KMS-11 (cell line): Measurements from ENCODE around the gene CXCR1.

Experiments
- H2AFZ ChIP-seq: fragments of 200-600 bp; sonication (generic); 2 replicates; pipeline ENCODE4 v1.6.1; 2016; ENCODE audit warnings: antibody characterized with exemption, mixed run types, low read depth
- H3K27ac ChIP-seq: fragments of 200-600 bp; sonication (generic); 2 replicates; pipeline ENCODE4 v1.6.1; 2016; ENCODE audit warnings: mild to moderate bottlenecking, mixed run types
- H3K27me3 ChIP-seq: fragments of 200-600 bp; sonication (generic); 2 replicates; pipeline ENCODE4 v1.6.1; 2017; ENCODE audit warnings: mild to moderate bottlenecking, low read depth, mixed run types, moderate library complexity; ENCODE audit not compliant: insufficient read depth
- H3K36me3 ChIP-seq: fragments of 200-600 bp; sonication (generic); 2 replicates; pipeline ENCODE4 v1.6.1; 2017; ENCODE audit warnings: mild to moderate bottlenecking, mixed run types; ENCODE audit not compliant: insufficient read depth
- H3K4me1 ChIP-seq: fragments of 200-600 bp; sonication (generic); 2 replicates; pipeline ENCODE4 v1.6.1; 2016; ENCODE audit warnings: mild to moderate bottlenecking, low read depth, mixed run types; ENCODE audit not compliant: poor library complexity, severe bottlenecking
- H3K4me2 ChIP-seq: fragments of 200-600 bp; sonication (generic); 2 replicates; pipeline ENCODE4 v1.7.0; 2016; ENCODE audit warnings: mild to moderate bottlenecking, mixed run types
- H3K4me3 ChIP-seq: fragments of 200-600 bp; sonication (generic); IDR thresholded peaks from 2 replicates; pipeline ENCODE4 v1.6.1; 2017; ENCODE audit warnings: low read depth, low read length, mixed read lengths; ENCODE audit not compliant: insufficient read depth
- H3K79me2 ChIP-seq: fragments of 200-600 bp; sonication (generic); 2 replicates; pipeline ENCODE4 v1.6.1; 2016; ENCODE audit warnings: low read depth, mixed run types; ENCODE audit not compliant: insufficient read depth
- H3K9ac ChIP-seq: fragments of 200-600 bp; sonication (generic); 2 replicates; pipeline ENCODE4 v1.6.1; 2016; ENCODE audit warnings: mild to moderate bottlenecking, mixed run types
- H4K20me1 ChIP-seq: fragments of 200-600 bp; sonication (generic); 2 replicates; pipeline ENCODE4 v1.6.1; 2016; ENCODE audit warnings: mild to moderate bottlenecking, mixed run types; ENCODE audit not compliant: insufficient read depth
- TF ChIP-seq, protein P1 (sequence below): fragments of 200-600 bp; sonication (generic); conservative IDR thresholded peaks from 2 replicates; pipeline ENCODE4 v1.6.1; 2017; ENCODE audit warnings: low read depth, mild to moderate bottlenecking, antibody characterized with exemption, low read length, moderate library complexity, mixed read lengths

CXCR1 gene

DNA sequence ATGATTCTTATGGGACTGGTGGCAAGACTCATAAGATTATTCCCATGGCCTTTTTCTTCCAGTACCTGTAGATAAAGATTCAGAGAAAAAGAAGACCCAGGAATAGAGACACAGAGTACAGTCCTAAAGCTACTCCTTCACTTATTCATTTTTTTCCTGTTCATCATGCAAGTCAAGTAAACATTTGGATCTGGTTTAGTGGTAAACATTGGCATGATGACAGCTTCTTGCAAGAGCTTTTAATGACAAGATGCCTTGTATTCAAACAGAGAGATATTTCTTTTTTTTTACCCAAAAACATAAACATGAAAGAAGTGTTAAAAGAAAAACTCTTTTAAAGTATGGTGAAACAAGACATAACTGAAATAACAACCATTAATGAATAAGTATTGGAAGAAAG lies 20.7 kb downstream of the CXCR1 start:
- Histone ChIP-seq H3K27ac (no peak overlapping the region), H3K4me3 (no peak overlapping the region), H4K20me1 (no peaks in the 10 kb centered on the region), H2AFZ (no peak overlapping the region), H3K27me3 (no peaks in the 10 kb centered on the region), H3K4me1 (no peaks in the 10 kb centered on the region), H3K36me3 (no peaks in the 10 kb centered on the region), H3K79me2 (no peaks in the 10 kb centered on the region), H3K4me2 (no peak overlapping the region), H3K9ac (no peak overlapping the region)
- TF ChIP-seq, protein P1, sequence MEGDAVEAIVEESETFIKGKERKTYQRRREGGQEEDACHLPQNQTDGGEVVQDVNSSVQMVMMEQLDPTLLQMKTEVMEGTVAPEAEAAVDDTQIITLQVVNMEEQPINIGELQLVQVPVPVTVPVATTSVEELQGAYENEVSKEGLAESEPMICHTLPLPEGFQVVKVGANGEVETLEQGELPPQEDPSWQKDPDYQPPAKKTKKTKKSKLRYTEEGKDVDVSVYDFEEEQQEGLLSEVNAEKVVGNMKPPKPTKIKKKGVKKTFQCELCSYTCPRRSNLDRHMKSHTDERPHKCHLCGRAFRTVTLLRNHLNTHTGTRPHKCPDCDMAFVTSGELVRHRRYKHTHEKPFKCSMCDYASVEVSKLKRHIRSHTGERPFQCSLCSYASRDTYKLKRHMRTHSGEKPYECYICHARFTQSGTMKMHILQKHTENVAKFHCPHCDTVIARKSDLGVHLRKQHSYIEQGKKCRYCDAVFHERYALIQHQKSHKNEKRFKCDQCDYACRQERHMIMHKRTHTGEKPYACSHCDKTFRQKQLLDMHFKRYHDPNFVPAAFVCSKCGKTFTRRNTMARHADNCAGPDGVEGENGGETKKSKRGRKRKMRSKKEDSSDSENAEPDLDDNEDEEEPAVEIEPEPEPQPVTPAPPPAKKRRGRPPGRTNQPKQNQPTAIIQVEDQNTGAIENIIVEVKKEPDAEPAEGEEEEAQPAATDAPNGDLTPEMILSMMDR, result no peak

DNA sequence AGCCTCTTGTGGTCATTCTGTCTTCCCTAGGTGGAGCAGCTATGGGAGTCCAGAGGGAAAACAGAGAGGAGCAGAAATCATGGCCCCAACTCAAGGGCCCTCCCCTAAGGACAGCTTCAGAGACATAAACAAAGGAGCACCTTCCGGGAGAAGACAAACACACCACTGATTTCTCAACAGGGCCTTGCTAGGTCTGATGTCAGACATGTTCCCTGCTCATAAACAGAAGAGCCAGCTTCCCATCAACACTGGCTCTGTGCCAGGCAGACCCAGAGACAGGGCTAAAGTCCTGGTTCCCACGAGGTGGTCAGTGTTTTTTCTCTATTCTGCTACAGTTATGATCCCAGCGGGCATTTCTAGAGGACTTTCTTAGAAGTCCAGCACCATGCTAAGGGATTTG lies 21.6 kb downstream of the CXCR1 start:
- Histone ChIP-seq H3K4me3 (no peak overlapping the region), H3K36me3 (no peaks in the 10 kb centered on the region), H4K20me1 (no peaks in the 10 kb centered on the region), H3K27ac (no peak overlapping the region), H3K27me3 (no peaks in the 10 kb centered on the region), H3K9ac (no peak overlapping the region), H3K79me2 (no peaks in the 10 kb centered on the region), H2AFZ (no peak overlapping the region), H3K4me2 (no peak overlapping the region), H3K4me1 (no peaks in the 10 kb centered on the region)
- TF ChIP-seq, protein P1, result no peak

DNA sequence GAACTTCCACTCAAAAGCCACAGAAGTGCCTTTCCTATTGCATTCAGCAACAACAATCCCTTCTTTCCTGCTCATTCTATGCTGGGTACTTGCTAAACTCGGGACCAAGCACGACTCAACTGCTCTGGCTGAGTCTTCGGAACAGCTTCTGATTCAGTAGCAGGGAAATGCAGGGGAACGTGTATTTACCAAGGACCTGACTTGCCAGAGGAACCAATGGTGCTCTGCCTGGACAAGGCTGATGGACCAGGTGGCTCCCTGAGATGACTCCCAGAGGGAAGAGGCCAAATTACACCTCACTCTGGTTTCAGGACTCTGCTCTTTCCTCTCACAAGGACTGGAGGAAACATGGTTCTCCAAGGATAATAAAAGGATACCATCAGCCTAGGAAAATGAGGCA lies 28.7 kb downstream of the CXCR1 start:
- no peaks in the 10 kb centered on the region for H3K79me2 ChIP-seq
- no peak overlapping the region for H3K4me3 ChIP-seq
- H3K36me3 ChIP-seq, result no peaks in the 10 kb centered on the region
- H3K9ac ChIP-seq, result no peak overlapping the region
- TF ChIP-seq, protein P1, result no peak
- no peak overlapping the region for H3K4me2 ChIP-seq
- H3K4me1 ChIP-seq, result no peaks in the 10 kb centered on the region
- no peak overlapping the region for H3K27ac ChIP-seq
- no peaks in the 10 kb centered on the region for H3K27me3 ChIP-seq
- no peak overlapping the region for H2AFZ ChIP-seq
- no peaks in the 10 kb centered on the region for H4K20me1 ChIP-seq

DNA sequence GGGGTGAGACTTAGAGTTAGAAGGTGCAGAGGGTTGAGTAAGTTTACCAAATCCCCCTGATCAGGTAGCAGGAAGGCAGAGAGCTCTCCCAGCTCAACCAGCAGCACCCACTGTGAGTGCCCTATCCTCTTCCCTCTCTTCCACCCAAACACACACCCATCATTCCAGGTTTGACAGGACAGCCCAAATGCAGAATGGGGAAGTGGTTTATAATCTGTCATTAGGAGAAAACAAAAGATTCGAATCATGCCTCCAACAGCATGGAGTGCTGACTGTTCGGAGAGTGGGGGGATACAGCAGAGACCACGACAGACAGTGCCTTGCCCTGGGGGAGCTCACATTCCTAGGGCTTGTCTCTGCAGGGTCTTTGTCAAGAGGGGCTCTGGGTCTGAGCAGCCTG lies 29.2 kb downstream of the CXCR1 start:
- TF ChIP-seq, protein P1, result no peak
- H3K79me2 ChIP-seq, result no peaks in the 10 kb centered on the region
- H3K27me3 ChIP-seq, result no peaks in the 10 kb centered on the region
- no peak overlapping the region for H3K9ac ChIP-seq
- no peak overlapping the region for H2AFZ ChIP-seq
- no peak overlapping the region for H3K27ac ChIP-seq
- H4K20me1 ChIP-seq, result no peaks in the 10 kb centered on the region
- no peak overlapping the region for H3K4me3 ChIP-seq
- no peaks in the 10 kb centered on the region for H3K4me1 ChIP-seq
- H3K36me3 ChIP-seq, result no peaks in the 10 kb centered on the region
- no peak overlapping the region for H3K4me2 ChIP-seq

DNA sequence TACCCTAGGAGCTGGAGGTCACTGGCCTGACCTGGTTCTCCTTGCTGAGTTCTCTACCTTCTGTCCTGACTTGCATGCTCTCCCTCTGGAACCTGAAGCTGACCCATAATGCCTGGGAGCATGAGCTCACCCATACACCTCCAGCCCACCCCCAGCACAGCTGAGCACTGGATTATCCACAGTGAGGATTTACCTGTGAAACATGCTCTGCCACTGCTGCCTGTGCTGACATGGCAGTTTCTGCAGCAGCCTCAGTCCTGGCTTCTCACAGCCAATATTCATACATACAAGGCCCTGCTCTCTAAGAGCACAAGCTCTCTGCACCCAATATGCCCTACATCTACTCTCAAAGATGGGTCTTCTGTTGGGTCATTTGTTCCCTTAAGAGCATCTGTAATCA lies 35.9 kb downstream of the CXCR1 start:
- Histone ChIP-seq H3K79me2 (no peaks in the 10 kb centered on the region), H2AFZ (no peak overlapping the region), H4K20me1 (no peaks in the 10 kb centered on the region), H3K27me3 (no peaks in the 10 kb centered on the region), H3K4me1 (no peaks in the 10 kb centered on the region), H3K27ac (no peak overlapping the region), H3K36me3 (no peaks in the 10 kb centered on the region), H3K9ac (no peak overlapping the region), H3K4me3 (no peak overlapping the region), H3K4me2 (no peak overlapping the region)
- TF ChIP-seq, protein P1, result no peak
